GM12865 (cell line): ENCODE results near the gene FILIP1L.
"Not testable (repeated sequence)": the region's sequence is repeated elsewhere in the genome, so short reads cannot be mapped to it uniquely, and the experiment has no call there.

ENCODE experiments used
- DNase-seq: peaks from one replicate; pipeline ENCODE4 v3.0.0; 2010; ENCODE audit warnings: low read depth
- H3K4me3 ChIP-seq: 2 replicates; pipeline ENCODE4 v1.5.1; 2011; ENCODE audit warnings: mild to moderate bottlenecking, low read depth, low read length, control low read depth
- CTCF ChIP-seq: IDR thresholded peaks from 2 replicates; pipeline ENCODE4 v1.5.1; 2011; ENCODE audit warnings: low read length, control low read depth, low read depth, inconsistent platforms; ENCODE audit not compliant: insufficient read depth; ENCODE audit errors: missing control alignments

FILIP1L gene

GRCh38 chr3:100096866-100097265 lies 17.4 kb downstream of the FILIP1L start:
- DNase-seq: no peak
- H3K4me3 ChIP-seq: no peak overlapping the region
- no peak for TF ChIP-seq CTCF

GRCh38 chr3:100096286-100096685 lies 18.0 kb downstream of the FILIP1L start:
- not testable (repeated sequence) for H3K4me3 ChIP-seq, DNase-seq

GRCh38 chr3:100093831-100094230 lies 20.5 kb downstream of the FILIP1L start:
- no peak overlapping the region for H3K4me3 ChIP-seq
- DNase-seq: no peak
- no peak for TF ChIP-seq CTCF

- no peak for TF ChIP-seq CTCF
- no peak overlapping the region for H3K4me3 ChIP-seq
- no peak for DNase-seq
Observed at GRCh38 chr3:100090669-100091005, 23.7 kb downstream of the FILIP1L start.

- DNase-seq: peak; percentile 69
- peak; percentile 78 for TF ChIP-seq CTCF
- no peak overlapping the region for H3K4me3 ChIP-seq
Observed at GRCh38 chr3:100089812-100090668, 24.3 kb downstream of the FILIP1L start.

- no peak for TF ChIP-seq CTCF
- H3K4me3 ChIP-seq: no peak overlapping the region
- DNase-seq: no peak
Observed at GRCh38 chr3:100088735-100089368, 25.4 kb downstream of the FILIP1L start.

GRCh38 chr3:100087198-100087597 lies 27.1 kb downstream of the FILIP1L start:
- no peak overlapping the region; the same call in 1 of the 2 replicates for H3K4me3 ChIP-seq
- no peak for TF ChIP-seq CTCF
- peak; percentile 79 for DNase-seq
